Measurements from ENCODE around the gene MKS1.
A peak's percentile ranks its signal among the peaks of the same experiment; 100 is the strongest.

MKS1 gene

GRCh38 chr17:58242171-58242784, 23.2 kb upstream of the MKS1 start:
- no peak for DNase-seq

- no peak for DNase-seq
These were observed 20.9 kb upstream of the MKS1 start for GRCh38 chr17:58239987-58240386.

GRCh38 chr17:58238147-58238634, 19.1 kb upstream of the MKS1 start, which contains the start of gene LPO:
Gene LPO (plus strand): TSS chr17:58238584. CDS start chr17:58242980, 4,396 bp downstream.
- DNase-seq: no peak

- no peak for DNase-seq
These were observed 17.3 kb upstream of the MKS1 start for GRCh38 chr17:58236394-58236793.

GRCh38 chr17:58235821-58236220, 16.8 kb upstream of the MKS1 start:
- DNase-seq: no peak

- no peak for DNase-seq
These were observed 15.5 kb upstream of the MKS1 start for GRCh38 chr17:58234512-58234911.

- no peak for DNase-seq
These were observed 14.5 kb upstream of the MKS1 start for GRCh38 chr17:58233543-58233942.

GRCh38 chr17:58232707-58233156, 13.7 kb upstream of the MKS1 start:
- no peak for DNase-seq

GRCh38 chr17:58231641-58232040, 12.6 kb upstream of the MKS1 start:
- no peak for DNase-seq

GRCh38 chr17:58229881-58230280, 10.8 kb upstream of the MKS1 start:
- no peak for DNase-seq

GRCh38 chr17:58229384-58229783, 10.3 kb upstream of the MKS1 start:
- no peak for DNase-seq

- no peak for DNase-seq
These were observed 9.6 kb upstream of the MKS1 start for GRCh38 chr17:58228679-58229078.

GRCh38 chr17:58227733-58228132, 8.7 kb upstream of the MKS1 start:
- no peak for DNase-seq

GRCh38 chr17:58224315-58224714, 5.3 kb upstream of the MKS1 start:
- DNase-seq: peak; percentile 33

GRCh38 chr17:58219789-58220183, 731 bp upstream of the MKS1 start:
- DNase-seq: peak; percentile 53

GRCh38 chr17:58217766-58218165, 1.3 kb downstream of the MKS1 start:
- DNase-seq: no peak

GRCh38 chr17:58215685-58216084, 3.4 kb downstream of the MKS1 start:
- DNase-seq: peak; percentile 31

- DNase-seq: no peak
These were observed 8.1 kb downstream of the MKS1 start for GRCh38 chr17:58210922-58211321.

GRCh38 chr17:58208344-58208743, 10.7 kb downstream of the MKS1 start:
- no peak for DNase-seq

- no peak for DNase-seq
These were observed 11.6 kb downstream of the MKS1 start for GRCh38 chr17:58207451-58207850.

GRCh38 chr17:58205936-58206335, 13.1 kb downstream of the MKS1 start:
- DNase-seq: no peak

GRCh38 chr17:58204796-58205195, 14.3 kb downstream of the MKS1 start:
- no peak for DNase-seq

GRCh38 chr17:58202859-58203258, 16.2 kb downstream of the MKS1 start:
- DNase-seq: no peak

GRCh38 chr17:58200024-58200633, 18.9 kb downstream of the MKS1 start:
- peak; percentile 87 for DNase-seq

GRCh38 chr17:58196610-58197009, 22.4 kb downstream of the MKS1 start:
- DNase-seq: no peak

Measured in DMS53 (cell line).